Loucy (cell line): ENCODE results near the gene ZNF800.

Experiments used
- H2AFZ ChIP-seq: fragments of 200-600 bp; sonication (generic); 2 replicates; pipeline ENCODE4 v1.6.0; 2016; ENCODE audit warnings: antibody characterized with exemption, mild to moderate bottlenecking, low read length, moderate library complexity
- H3F3A ChIP-seq: fragments of 200-600 bp; 2 replicates; pipeline ENCODE4 v1.6.0; 2016; ENCODE audit warnings: antibody characterized with exemption, low read depth, mild to moderate bottlenecking
- H3K27me3 ChIP-seq: fragments of 200-600 bp; sonication (generic); 2 replicates; pipeline ENCODE4 v1.6.1; 2014; ENCODE audit warnings: low read length, mild to moderate bottlenecking; ENCODE audit not compliant: insufficient read depth, poor library complexity, severe bottlenecking
- H3K36me3 ChIP-seq: fragments of 200-600 bp; sonication (generic); 2 replicates; pipeline ENCODE4 v1.6.1; 2016; ENCODE audit warnings: low read length; ENCODE audit not compliant: insufficient read depth
- H3K4me1 ChIP-seq: fragments of 200-600 bp; sonication (generic); 2 replicates; pipeline ENCODE4 v1.5.1; 2014; ENCODE audit warnings: low read length, mild to moderate bottlenecking; ENCODE audit not compliant: insufficient read depth, poor library complexity, severe bottlenecking
- H3K4me2 ChIP-seq: fragments of 200-600 bp; sonication (generic); 2 replicates; pipeline ENCODE4 v1.6.0; 2014; ENCODE audit warnings: antibody characterized with exemption, low read length, low read depth, mild to moderate bottlenecking; ENCODE audit not compliant: poor library complexity, severe bottlenecking
- H3K4me3 ChIP-seq: fragments of 200-600 bp; sonication (generic); 2 replicates; pipeline ENCODE4 v1.5.1; 2014; ENCODE audit warnings: low read length, mild to moderate bottlenecking, mixed read lengths; ENCODE audit not compliant: poor library complexity, severe bottlenecking
- H3K79me2 ChIP-seq: fragments of 200-600 bp; sonication (generic); 2 replicates; pipeline ENCODE4 v1.6.1; 2014; ENCODE audit warnings: low read length; ENCODE audit not compliant: insufficient read depth
- H3K9ac ChIP-seq: fragments of 200-600 bp; sonication (generic); 2 replicates; pipeline ENCODE4 v1.6.0; 2014; ENCODE audit warnings: mild to moderate bottlenecking, low read depth, low read length, moderate library complexity; ENCODE audit not compliant: poor library complexity, severe bottlenecking
- H3K9me2 ChIP-seq: fragments of 200-600 bp; sonication (generic); replicated peaks from 2 replicates; pipeline ENCODE4 v1.6.1; 2016; ENCODE audit warnings: low read depth, low read length, mixed read lengths
- H3K9me3 ChIP-seq: fragments of 200-600 bp; sonication (generic); 2 replicates; pipeline ENCODE4 v1.6.1; 2014; ENCODE audit warnings: mild to moderate bottlenecking, antibody characterized with exemption, low read length, low read depth; ENCODE audit not compliant: insufficient read depth
- H4K20me1 ChIP-seq: fragments of 200-600 bp; sonication (generic); 2 replicates; pipeline ENCODE4 v1.6.0; 2014; ENCODE audit warnings: antibody characterized with exemption, low read length, mild to moderate bottlenecking; ENCODE audit not compliant: insufficient read depth, poor library complexity, severe bottlenecking
- EZH2phosphoT487 ChIP-seq: fragments of 200-600 bp; IDR thresholded peaks from 2 replicates; pipeline ENCODE4 v1.6.1; 2018; ENCODE audit warnings: antibody characterized with exemption, mild to moderate bottlenecking, moderate library complexity, borderline replicate concordance
- TF ChIP-seq, protein P1 (sequence below): fragments of 200-600 bp; sonication (generic); conservative IDR thresholded peaks from 2 replicates; pipeline ENCODE4 v1.5.1; 2014; ENCODE audit warnings: mild to moderate bottlenecking, antibody characterized with exemption, low read length

Gene ZNF800

DNA sequence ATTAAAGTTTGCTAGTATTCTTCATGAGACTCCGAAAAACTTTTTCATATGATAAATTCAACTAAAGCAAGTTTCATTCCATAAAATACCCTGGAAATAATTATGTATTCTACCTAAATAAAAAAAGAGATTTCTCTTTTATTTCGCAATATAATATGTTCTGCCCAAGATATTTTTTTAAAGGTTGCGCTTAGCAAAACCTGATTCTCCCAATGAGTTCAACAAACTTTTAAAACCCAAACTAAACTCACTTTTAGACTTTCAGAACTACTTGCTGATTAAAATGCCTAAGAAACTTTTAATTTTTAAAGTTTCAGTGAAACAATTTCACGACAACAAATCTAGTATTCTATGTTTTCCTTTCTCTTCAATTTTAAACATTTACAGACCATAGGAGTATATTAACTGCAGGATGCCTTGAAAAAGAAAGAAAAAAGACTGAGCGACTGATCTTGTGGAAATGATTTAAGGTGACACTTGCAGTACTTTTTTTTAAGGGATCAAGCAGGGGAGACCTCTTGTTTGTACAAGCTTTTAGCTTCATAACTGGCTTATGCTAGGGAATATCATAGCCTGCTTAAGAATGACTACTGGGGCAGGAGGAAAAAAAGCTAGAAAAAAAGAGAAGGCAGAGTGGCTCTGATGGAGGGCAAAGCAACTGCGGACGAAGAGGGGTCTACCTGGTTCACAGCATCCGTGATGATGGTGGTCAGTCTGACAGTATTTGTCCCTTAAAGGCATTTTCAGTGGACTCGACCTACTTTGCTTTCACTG, 1.5 kb downstream of the ZNF800 start:
- Histone ChIP-seq H3K4me2 (peak overlapping the region; percentile 97), H3K9ac (peak overlapping the region; percentile 96), H3K79me2 (peaks cover 64% of the 10 kb centered on the region), H3K4me3 (peak overlapping the region; percentile 99), H2AFZ (no peak overlapping the region), H3K9me3 (no peaks in the 10 kb centered on the region), H3K4me1 (peaks cover 63% of the 10 kb centered on the region), H3K36me3 (peaks cover 24% of the 10 kb centered on the region; the same call in 1 of the 2 replicates), H3K27me3 (no peaks in the 10 kb centered on the region), H3K9me2 (no peaks in the 10 kb centered on the region), H4K20me1 (peaks cover 65% of the 10 kb centered on the region), H3F3A (no peaks in the 10 kb centered on the region)
- TF ChIP-seq EZH2phosphoT487 = no peak
- TF ChIP-seq, protein P1, sequence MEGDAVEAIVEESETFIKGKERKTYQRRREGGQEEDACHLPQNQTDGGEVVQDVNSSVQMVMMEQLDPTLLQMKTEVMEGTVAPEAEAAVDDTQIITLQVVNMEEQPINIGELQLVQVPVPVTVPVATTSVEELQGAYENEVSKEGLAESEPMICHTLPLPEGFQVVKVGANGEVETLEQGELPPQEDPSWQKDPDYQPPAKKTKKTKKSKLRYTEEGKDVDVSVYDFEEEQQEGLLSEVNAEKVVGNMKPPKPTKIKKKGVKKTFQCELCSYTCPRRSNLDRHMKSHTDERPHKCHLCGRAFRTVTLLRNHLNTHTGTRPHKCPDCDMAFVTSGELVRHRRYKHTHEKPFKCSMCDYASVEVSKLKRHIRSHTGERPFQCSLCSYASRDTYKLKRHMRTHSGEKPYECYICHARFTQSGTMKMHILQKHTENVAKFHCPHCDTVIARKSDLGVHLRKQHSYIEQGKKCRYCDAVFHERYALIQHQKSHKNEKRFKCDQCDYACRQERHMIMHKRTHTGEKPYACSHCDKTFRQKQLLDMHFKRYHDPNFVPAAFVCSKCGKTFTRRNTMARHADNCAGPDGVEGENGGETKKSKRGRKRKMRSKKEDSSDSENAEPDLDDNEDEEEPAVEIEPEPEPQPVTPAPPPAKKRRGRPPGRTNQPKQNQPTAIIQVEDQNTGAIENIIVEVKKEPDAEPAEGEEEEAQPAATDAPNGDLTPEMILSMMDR = no peak

DNA sequence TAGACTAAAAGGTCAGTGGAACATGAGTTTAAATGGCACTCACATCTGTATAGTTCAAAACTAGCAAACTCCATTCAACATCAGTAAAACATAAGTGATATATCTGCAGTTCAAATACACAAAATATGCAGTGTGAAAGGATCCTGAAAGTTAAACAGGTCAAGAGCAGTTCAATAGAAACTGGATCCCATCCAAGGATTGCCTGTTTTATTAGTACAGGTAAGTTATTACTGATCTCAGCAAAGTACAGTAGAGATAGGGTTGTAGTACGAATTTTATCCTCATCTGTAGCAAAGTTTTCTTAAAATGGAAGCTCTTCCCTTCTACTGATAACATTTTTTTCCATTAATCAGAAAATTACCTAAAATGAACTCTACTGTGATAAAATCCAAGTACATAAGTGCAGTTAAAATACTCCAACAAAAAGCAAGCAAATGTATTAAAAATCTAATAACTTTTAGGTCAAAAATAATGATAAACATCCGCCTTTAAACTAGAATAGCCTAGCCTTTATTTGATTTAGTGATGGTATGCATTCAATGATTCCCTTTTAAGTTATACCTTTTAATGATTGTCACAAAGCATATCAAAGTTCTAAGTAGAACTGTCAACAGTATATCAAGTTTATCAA, 2.2 kb downstream of the ZNF800 start:
- Histone ChIP-seq H3K9me2 (no peaks in the 10 kb centered on the region), H3K9ac (peak overlapping the region; percentile 96), H3K4me1 (peaks cover 57% of the 10 kb centered on the region), H3K36me3 (peaks cover 26% of the 10 kb centered on the region; the same call in 1 of the 2 replicates), H3K27me3 (no peaks in the 10 kb centered on the region), H3K9me3 (no peaks in the 10 kb centered on the region), H4K20me1 (peaks cover 72% of the 10 kb centered on the region), H3K79me2 (peaks cover 71% of the 10 kb centered on the region), H3F3A (no peaks in the 10 kb centered on the region), H3K4me2 (peak overlapping the region; percentile 97), H3K4me3 (peak overlapping the region; percentile 99), H2AFZ (no peak overlapping the region)
- TF ChIP-seq EZH2phosphoT487 = no peak
- TF ChIP-seq, protein P1 = no peak

DNA sequence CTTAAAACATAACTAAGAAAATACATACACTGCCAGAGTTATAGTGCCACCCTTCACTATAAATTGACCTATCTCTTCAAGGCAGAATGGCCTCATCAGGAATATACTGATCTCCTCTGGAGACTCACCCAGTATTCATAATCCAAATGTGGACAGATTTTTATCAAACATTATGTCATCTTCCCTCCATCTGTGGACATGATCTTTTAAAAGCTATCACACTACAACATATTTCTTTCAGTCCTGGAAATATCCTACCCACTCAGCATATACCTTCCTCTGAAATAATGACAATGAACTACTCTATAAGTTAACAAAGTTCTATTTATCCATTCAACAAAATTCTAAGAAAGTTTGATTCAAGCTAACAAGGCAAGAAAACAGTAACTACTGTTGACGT, 3.2 kb downstream of the ZNF800 start:
- H3K9me3 ChIP-seq = no peaks in the 10 kb centered on the region
- H3K9ac ChIP-seq = peak overlapping the region; percentile 96
- no peaks in the 10 kb centered on the region for H3K9me2 ChIP-seq
- H3K4me3 ChIP-seq = peak overlapping the region; percentile 99
- no peaks in the 10 kb centered on the region for H3F3A ChIP-seq
- peaks cover 33% of the 10 kb centered on the region for H3K36me3 ChIP-seq
- H2AFZ ChIP-seq = no peak overlapping the region
- H3K4me2 ChIP-seq = peak overlapping the region; percentile 97
- no peaks in the 10 kb centered on the region for H3K27me3 ChIP-seq
- peaks cover 82% of the 10 kb centered on the region for H4K20me1 ChIP-seq
- H3K79me2 ChIP-seq = peaks cover 81% of the 10 kb centered on the region
- TF ChIP-seq EZH2phosphoT487 = no peak
- TF ChIP-seq, protein P1 = no peak
- H3K4me1 ChIP-seq = peaks cover 57% of the 10 kb centered on the region
